HepG2 (cell line): ENCODE measurements around the gene LRRC8D. TPM values are rescaled to one million over a fixed set of nuclear protein-coding genes. Genes with fewer than 3 reads are reported as not detected.
"Not testable (repeated sequence)": the region's sequence is repeated elsewhere in the genome, so short reads cannot be mapped to it uniquely, and the experiment has no call there.

ENCODE experiments used
- ATAC-seq: fragments of 200-7000 bp; cut with Tn5 transposase; 3 replicates; pipeline ENCODE4 v1.9.1; 2020; ENCODE audit warnings: mild to moderate bottlenecking, moderate library complexity
- BruUV-seq: library from RNA; stranded (reverse); fragments of 400-500 nt; replicated peaks from 2 replicates; lab custom pipeline; 2021; lab: Mats Ljungman, UMichigan
- CTCF ChIA-PET: fragments of 300-600 bp; formaldehyde crosslinking; extraction: SDS; loops from one replicate; lab custom pipeline; 2021; ENCODE audit warnings: low total read pairs, inconsistent platforms, low intra/inter-chr PET ratio; lab: Yijun Ruan, JAX
- POLR2A ChIA-PET: fragments of 350-600 bp; sonication (Branson Sonifier 250); formaldehyde crosslinking; loops from one replicate; lab custom pipeline; 2020; ENCODE audit warnings: antibody characterized with exemption, inconsistent platforms; lab: Yijun Ruan, JAX
- DNase-seq: peaks from one replicate; pipeline ENCODE4 v3.0.0-alpha.2; 2015; ENCODE audit warnings: low spot score
- FAIRE-seq: peaks from 3 replicates; lab custom pipeline; 2011; peaks lifted over from hg19 to GRCh38; lab: Jason Lieb, UNC
- H2AFZ ChIP-seq: one replicate; pipeline ENCODE4 v1.6.1; 2011; ENCODE audit warnings: low read length, inconsistent platforms
- H3K27ac ChIP-seq: fragments of 300-600 bp; 3 replicates; pipeline ENCODE4 v1.8.0; 2011; ENCODE audit warnings: mixed run types, mild to moderate bottlenecking, mixed read lengths, low read length, inconsistent platforms; ENCODE audit not compliant: insufficient read depth; ENCODE audit errors: extremely low read length
- H3K27me3 ChIP-seq, 2 experiments: fragments of 200-600 bp in 1 of 2; 2 replicates in 1 of 2; 3 replicates in 1 of 2; pipeline versions ENCODE4 v1.6.0 to v1.8.0; 2011; ENCODE audit warnings: low read length in 2 of 2, mild to moderate bottlenecking in 2 of 2, moderate library complexity in 2 of 2, inconsistent platforms in 1 of 2; ENCODE audit not compliant: insufficient read depth in 2 of 2, control insufficient read depth in 1 of 2
- H3K36me3 ChIP-seq, 2 experiments: fragments of 200-600 bp in 1 of 2; replicated peaks in 1 of 2; 2 replicates in 1 of 2; 3 replicates in 1 of 2; pipeline versions ENCODE4 v1.5.1 to v1.8.0; 2011; ENCODE audit warnings: low read length in 2 of 2, inconsistent platforms in 1 of 2; ENCODE audit not compliant: insufficient read depth in 2 of 2, control insufficient read depth in 1 of 2
- H3K4me1 ChIP-seq: 2 replicates; pipeline ENCODE4 v1.5.1; 2012; ENCODE audit warnings: low read length, inconsistent platforms; ENCODE audit not compliant: insufficient read depth
- H3K4me2 ChIP-seq: 2 replicates; pipeline ENCODE4 v1.6.0; 2011; ENCODE audit warnings: low read depth, low read length, inconsistent platforms
- H3K4me3 ChIP-seq, 3 experiments: fragments of 200-600 bp in 1 of 3; sonication (generic), shearing (Covaris generic) in 1 of 3; replicated peaks in 1 of 3; 2 replicates each; pipeline ENCODE4 v1.5.1; 2011 to 2016; ENCODE audit warnings: low read length in 3 of 3, inconsistent platforms in 2 of 3, low read depth in 2 of 3, mild to moderate bottlenecking in 2 of 3, control low read depth in 1 of 3, mixed read lengths in 1 of 3; ENCODE audit not compliant: insufficient read depth in 1 of 3
- H3K79me2 ChIP-seq: one replicate; pipeline ENCODE4 v1.6.1; 2011; ENCODE audit warnings: low read length, inconsistent platforms; ENCODE audit not compliant: insufficient read depth
- H3K9ac ChIP-seq: 2 replicates; pipeline ENCODE4 v1.6.0; 2011; ENCODE audit warnings: mild to moderate bottlenecking, low read depth, low read length, inconsistent platforms; ENCODE audit not compliant: insufficient read depth
- H3K9me3 ChIP-seq: 2 replicates; pipeline ENCODE4 v1.5.1; 2012; ENCODE audit warnings: mild to moderate bottlenecking, low read length
- H4K20me1 ChIP-seq: 2 replicates; pipeline ENCODE4 v1.6.0; 2011; ENCODE audit warnings: inconsistent platforms, mild to moderate bottlenecking, low read length, moderate library complexity; ENCODE audit not compliant: insufficient read depth
- AHDC1 ChIP-seq: sonication (generic); formaldehyde crosslinking; IDR thresholded peaks from 2 replicates; pipeline ENCODE4 v1.5.1; 2020; ENCODE audit warnings: mild to moderate bottlenecking, missing genetic modification reagents, borderline replicate concordance
- GLMP ChIP-seq: sonication (generic); formaldehyde crosslinking; IDR thresholded peaks from 2 replicates; pipeline ENCODE4 v1.9.0; 2021; ENCODE audit warnings: missing genetic modification reagents, mild to moderate bottlenecking, borderline replicate concordance
- XRCC5 ChIP-seq: fragments of 200-400 bp; formaldehyde crosslinking; optimal IDR thresholded peaks from 2 replicates; pipeline ENCODE3; 2017; ENCODE audit warnings: mild to moderate bottlenecking, low read length
- WGBS: methylation state at CpG from one replicate; pipeline ENCODE4 v1.1.6; 2017; ENCODE audit warnings: low lambda C conversion rate; 5-methylcytosine and 5-hydroxymethylcytosine counted together
- in situ Hi-C: cut with HindIII; loops from 2 replicates; pipeline ENCODE4 v1.10.0; 2017; ENCODE audit warnings: low pct_unique_long_range_greater_than_20kb; ENCODE audit not compliant: extremely low pct_ligation_motif_present
- intact Hi-C: fragments of 100-400 bp; cut with micrococcal nuclease; formaldehyde crosslinking; loops from one replicate; pipeline ENCODE4 v1.10.0; 2022; ENCODE audit not compliant: unreplicated experiment
- polyA plus RNA-seq, 8 experiments: library from polyadenylated mRNA; depleted of rRNA in 3 of 8; stranded (reverse) in 7 of 8; unstranded in 1 of 8; fragments of >200 nt; fragmentation: Illumina TruSeq in 4 of 8; extraction: Trizol in 4 of 8; gene quantifications; 2 replicates each; pipeline versions ENCODE4 v1.2.1 to v1.2.3, GENCODE V29; 2011 to 2016; ENCODE audit warnings: low read depth in 4 of 8, missing spikeins in 1 of 8, mixed read lengths in 1 of 8; ENCODE audit not compliant: insufficient read depth in 1 of 8
- total RNA-seq, 5 experiments: library from RNA; depleted of rRNA; stranded (reverse); fragments of >200 nt; fragmentation: Illumina TruSeq; extraction: Trizol; gene quantifications; 2 replicates each; pipeline ENCODE4 v1.2.3, GENCODE V29; 2016; ENCODE audit warnings: low read depth in 1 of 5

LRRC8D gene
- total and polyA plus RNA-seq, 2 of the 13 experiments (the other 11 are each of a cell fraction or from before 2014, with no cell fraction given): 29.9 to 45.5 TPM

GRCh38 chr1:89771991-89772560 lies 48.8 kb upstream of the LRRC8D start (continued):
- TF ChIP-seq GLMP: no peak
- TF ChIP-seq XRCC5: no peak
- TF ChIP-seq AHDC1: no peak
- TF ChIP-seq, all 625 proteins: peak for 0

- H3K9ac ChIP-seq, DNase-seq, H3K36me3 ChIP-seq, H3K9me3 ChIP-seq, H3K4me1 ChIP-seq, H4K20me1 ChIP-seq, BruUV-seq, POLR2A ChIA-PET, H3K4me3 ChIP-seq, H2AFZ ChIP-seq, ATAC-seq, in situ Hi-C loops, H3K4me2 ChIP-seq, intact Hi-C loops, H3K27me3 ChIP-seq, CTCF ChIA-PET, H3K27ac ChIP-seq, H3K79me2 ChIP-seq, FAIRE-seq: not testable (repeated sequence)
- WGBS: 3% methylated on average over 1 of the region's 1 CpG
These were observed 44.7 kb upstream of the LRRC8D start for GRCh38 chr1:89776104-89776503.

- in situ Hi-C loops, FAIRE-seq, H4K20me1 ChIP-seq, H3K4me3 ChIP-seq, H3K27me3 ChIP-seq, CTCF ChIA-PET, BruUV-seq, DNase-seq, H3K79me2 ChIP-seq, POLR2A ChIA-PET, H3K4me1 ChIP-seq, H3K9me3 ChIP-seq, H2AFZ ChIP-seq, ATAC-seq, H3K36me3 ChIP-seq, intact Hi-C loops, H3K27ac ChIP-seq, H3K9ac ChIP-seq, H3K4me2 ChIP-seq: not testable (repeated sequence)
- 0% methylated on average over 2 of the region's 2 CpGs for WGBS
These were observed 43.6 kb upstream of the LRRC8D start for GRCh38 chr1:89777271-89777670.
